ENCODE results near the gene CSF1.

Gene CSF1

DNA sequence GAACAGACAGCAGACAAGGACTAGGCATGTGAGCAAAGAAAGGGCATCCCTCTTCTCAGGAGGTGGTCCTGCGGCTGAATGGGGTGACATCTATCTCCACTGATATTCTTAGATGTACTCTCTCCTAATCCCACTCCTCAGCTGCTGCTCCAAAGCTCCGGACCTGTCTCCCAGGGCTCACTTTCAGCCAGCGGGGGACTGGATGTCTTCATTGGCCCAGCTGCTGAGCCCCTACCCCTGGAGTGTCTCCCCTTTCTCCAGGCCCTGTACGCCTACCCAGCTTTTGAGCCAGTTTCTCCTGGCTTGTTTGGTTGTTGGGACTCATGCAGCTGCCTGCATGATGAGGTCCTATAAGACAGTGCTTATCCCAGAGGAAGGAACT, 28.8 kb upstream of the CSF1 start:
- Histone ChIP-seq H3K27ac (no peak overlapping the region), H2AFZ (ENCODE audit: low read depth) (no peak overlapping the region), H3K4me1 (ENCODE audit: low read depth, poor library complexity, severe bottlenecking) (no peaks in the 10 kb centered on the region), H3K27me3 (ENCODE audit: insufficient read depth, low read depth) (no peaks in the 10 kb centered on the region), H4K20me1 (ENCODE audit: insufficient read depth) (no peaks in the 10 kb centered on the region), H3K4me3 (IDR thresholded peaks at IDR 0.05; ENCODE audit: insufficient read depth, low read depth, low read length) (no peak overlapping the region), H3K4me2 (no peak overlapping the region), H3K9ac (no peak overlapping the region), H3K36me3 (ENCODE audit: insufficient read depth) (no peaks in the 10 kb centered on the region), H3K79me2 (ENCODE audit: insufficient read depth, low read depth) (no peaks in the 10 kb centered on the region)
- TF ChIP-seq CTCF (conservative IDR thresholded peaks at IDR 0.05; ENCODE audit: low read depth, low read length) = no peak

DNA sequence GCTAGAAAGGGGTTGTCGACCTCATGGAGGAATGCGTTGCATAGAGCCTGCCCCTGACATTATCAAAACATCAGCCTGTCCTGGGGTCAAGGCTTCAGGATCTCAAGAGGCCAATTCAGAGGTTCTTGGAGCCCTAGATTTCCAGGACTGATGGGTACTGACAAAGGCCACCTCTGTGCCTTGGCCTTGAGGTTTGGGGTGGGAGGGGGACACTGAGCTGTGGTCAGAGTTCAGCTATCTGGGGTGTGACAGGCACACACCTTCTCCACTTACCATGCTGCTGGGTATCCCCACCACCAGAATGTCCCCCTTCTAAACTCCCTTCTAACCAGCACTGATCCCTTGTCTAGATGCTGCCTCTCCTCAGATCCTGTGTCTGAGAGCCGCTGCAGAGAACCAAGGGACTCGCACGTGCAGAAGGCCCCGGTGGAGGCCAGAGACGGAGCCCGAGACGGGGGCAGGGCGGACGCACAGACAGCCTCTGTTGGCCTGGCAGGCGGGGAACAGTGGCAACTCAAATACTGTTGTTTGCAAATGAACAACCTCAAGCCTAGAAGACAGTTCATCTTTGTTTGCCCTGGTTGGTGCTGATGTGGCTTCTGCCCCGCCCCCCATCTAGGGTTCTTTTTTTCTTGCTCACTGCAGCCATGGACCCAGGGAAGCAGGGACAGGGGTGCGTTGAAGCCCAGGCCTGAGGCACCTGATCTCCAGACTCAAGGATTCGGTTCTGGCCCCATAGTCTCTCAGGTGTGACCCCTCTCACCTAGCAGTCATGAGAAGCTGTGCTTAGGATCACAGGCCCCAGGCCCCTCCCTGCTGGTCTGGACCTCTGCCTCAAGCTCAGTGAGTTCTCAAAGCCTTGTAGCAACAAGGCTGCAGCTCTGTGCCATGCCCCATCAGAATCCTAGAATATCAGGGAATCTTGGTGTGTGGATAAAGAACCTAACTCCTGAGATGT, 28.1 kb upstream of the CSF1 start:
- Histone ChIP-seq H3K27me3 (ENCODE audit: insufficient read depth, low read depth) (no peaks in the 10 kb centered on the region), H3K4me1 (ENCODE audit: low read depth, poor library complexity, severe bottlenecking) (no peaks in the 10 kb centered on the region), H4K20me1 (ENCODE audit: insufficient read depth) (no peaks in the 10 kb centered on the region), H3K79me2 (ENCODE audit: insufficient read depth, low read depth) (no peaks in the 10 kb centered on the region), H3K36me3 (ENCODE audit: insufficient read depth) (no peaks in the 10 kb centered on the region), H3K4me2 (no peak overlapping the region), H3K9ac (no peak overlapping the region), H2AFZ (ENCODE audit: low read depth) (no peak overlapping the region), H3K27ac (no peak overlapping the region), H3K4me3 (IDR thresholded peaks at IDR 0.05; ENCODE audit: insufficient read depth, low read depth, low read length) (no peak overlapping the region)
- TF ChIP-seq CTCF (conservative IDR thresholded peaks at IDR 0.05; ENCODE audit: low read depth, low read length) = no peak

DNA sequence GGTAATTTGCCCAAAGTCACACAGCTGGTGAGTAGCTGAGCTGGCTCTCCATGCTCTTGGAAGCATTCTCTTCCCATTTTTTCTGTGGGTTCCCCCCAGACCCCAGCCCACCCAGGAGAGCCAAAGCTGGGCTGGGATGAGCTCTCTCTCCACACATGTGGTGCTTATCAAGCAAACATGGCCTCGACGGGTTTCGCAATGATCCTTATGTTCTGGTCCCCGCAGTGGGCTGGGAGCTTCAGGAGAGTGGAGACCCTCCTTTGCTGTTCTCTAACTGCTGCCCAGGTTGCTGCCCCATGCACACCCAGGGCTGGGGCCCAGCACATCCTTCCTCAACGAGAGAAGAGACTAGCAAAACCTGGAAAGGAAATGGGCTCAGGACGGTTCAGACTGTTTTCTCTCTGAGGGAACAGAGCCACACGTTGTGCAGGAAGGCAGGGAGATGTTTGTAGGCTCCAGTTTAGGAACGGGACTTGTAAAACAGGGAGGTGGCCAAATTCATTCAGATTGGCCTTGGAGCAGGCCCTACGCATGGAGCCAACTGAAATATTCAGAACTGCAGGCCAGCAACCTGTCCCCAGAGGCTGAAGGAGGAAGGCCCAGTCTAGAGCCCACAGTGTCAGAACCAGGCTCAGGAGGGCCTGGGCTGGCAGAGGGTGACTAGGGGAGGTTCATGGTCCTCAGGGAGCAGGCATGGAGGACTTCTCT, 27.2 kb upstream of the CSF1 start:
- Histone ChIP-seq H3K4me3 (IDR thresholded peaks at IDR 0.05; ENCODE audit: insufficient read depth, low read depth, low read length) (no peak overlapping the region), H3K27me3 (ENCODE audit: insufficient read depth, low read depth) (no peaks in the 10 kb centered on the region), H3K4me1 (ENCODE audit: low read depth, poor library complexity, severe bottlenecking) (no peaks in the 10 kb centered on the region), H3K4me2 (no peak overlapping the region), H3K79me2 (ENCODE audit: insufficient read depth, low read depth) (no peaks in the 10 kb centered on the region), H3K9ac (no peak overlapping the region), H3K36me3 (ENCODE audit: insufficient read depth) (no peaks in the 10 kb centered on the region), H4K20me1 (ENCODE audit: insufficient read depth) (no peaks in the 10 kb centered on the region), H2AFZ (ENCODE audit: low read depth) (no peak overlapping the region), H3K27ac (no peak overlapping the region)
- no peak for TF ChIP-seq CTCF (conservative IDR thresholded peaks at IDR 0.05; ENCODE audit: low read depth, low read length)

- no peak for TF ChIP-seq CTCF (conservative IDR thresholded peaks at IDR 0.05; ENCODE audit: low read depth, low read length)
Measured at GRCh38 chr1:109884242-109884891, 26.3 kb upstream of the CSF1 start.

More at GRCh38 chr1:109884242-109884891, 26.3 kb upstream of the CSF1 start:
- no peaks in the 10 kb centered on the region for H3K36me3 ChIP-seq (ENCODE audit: insufficient read depth)
- H3K27me3 ChIP-seq (ENCODE audit: insufficient read depth, low read depth) = no peaks in the 10 kb centered on the region
- H3K4me3 ChIP-seq (IDR thresholded peaks at IDR 0.05; ENCODE audit: insufficient read depth, low read depth, low read length) = no peak overlapping the region
- H3K27ac ChIP-seq = no peak overlapping the region
- H3K4me2 ChIP-seq = no peak overlapping the region
- no peak overlapping the region for H2AFZ ChIP-seq (ENCODE audit: low read depth)
- H3K9ac ChIP-seq = no peak overlapping the region
- no peaks in the 10 kb centered on the region for H4K20me1 ChIP-seq (ENCODE audit: insufficient read depth)
- no peaks in the 10 kb centered on the region for H3K79me2 ChIP-seq (ENCODE audit: insufficient read depth, low read depth)
- no peaks in the 10 kb centered on the region for H3K4me1 ChIP-seq (ENCODE audit: low read depth, poor library complexity, severe bottlenecking)

Data from KMS-11 (cell line).